ENCODE data around the gene PDE4B.

GRCh38 chr1:66386712-66387111 lies 594.0 kb downstream of the PDE4B start:
- TF ChIP-seq CTCF (IDR thresholded peaks at IDR 0.05) (no peak), EZH2phosphoT487 (IDR thresholded peaks at IDR 0.05) (no peak)
